Measurements from ENCODE around the gene FKBP1A. TPM values are rescaled to one million over a fixed set of nuclear protein-coding genes. Genes with fewer than 3 reads are reported as not detected.

Gene FKBP1A
- total RNA-seq, 1 experiment from 2014 or later, result 196 TPM

- Histone ChIP-seq H2BK20ac (ENCODE audit: low read depth, low read length, poor library complexity, severe bottlenecking) (no peak overlapping the region), H2AFZ (ENCODE audit: low read length) (no peak overlapping the region), H2BK15ac (ENCODE audit: low read depth, low read length) (no peak overlapping the region), H3K14ac (ENCODE audit: insufficient read depth, low read length) (no peak overlapping the region), H2BK120ac (ENCODE audit: low read depth, low read length, poor library complexity, severe bottlenecking) (no peak overlapping the region), H3K79me2 (ENCODE audit: insufficient read depth, low read length) (peaks cover 3% of the 10 kb centered on the region; the same call in 1 of the 2 replicates), H3K4me1 (ENCODE audit: insufficient read depth, low read length) (no peaks in the 10 kb centered on the region), H3K4me2 (ENCODE audit: insufficient read depth, insufficient read length, low read length) (no peak overlapping the region), H3K23me2 (ENCODE audit: insufficient read length, low read depth, low read length, poor library complexity, severe bottlenecking) (peaks cover 8% of the 10 kb centered on the region), H4K20me1 (ENCODE audit: control insufficient read depth, insufficient read depth, insufficient read length) (no peaks in the 10 kb centered on the region), H3K4ac (ENCODE audit: low read depth, low read length) (no peak overlapping the region), H4K8ac (replicated peaks; ENCODE audit: insufficient read length, low read depth, low read length) (no peak overlapping the region), H4K5ac (ENCODE audit: insufficient read length, low read depth, low read length) (no peak overlapping the region), H3K23ac (ENCODE audit: insufficient read length, low read depth, low read length) (no peak overlapping the region), H3K18ac (ENCODE audit: insufficient read length, low read depth, low read length) (peak overlapping the region; percentile 25), H3K56ac (ENCODE audit: insufficient read length, low read depth, low read length) (no peak overlapping the region), H4K91ac (ENCODE audit: insufficient read length, low read depth, low read length) (no peak overlapping the region), H2BK12ac (ENCODE audit: insufficient read length, low read depth, low read length) (no peak overlapping the region), H3K79me1 (ENCODE audit: insufficient read depth, low read depth, low read length, poor library complexity, severe bottlenecking) (no peaks in the 10 kb centered on the region), H2AK5ac (ENCODE audit: insufficient read length, low read length) (no peak overlapping the region), H3K9ac (ENCODE audit: extremely low read depth, insufficient read length, low read length) (no peak overlapping the region), H2BK5ac (ENCODE audit: insufficient read length, low read length) (no peak overlapping the region), H3K27ac (ENCODE audit: insufficient read length, low read depth, low read length) (no peak overlapping the region), H3K27me3 (ENCODE audit: insufficient read depth, low read length) (no peaks in the 10 kb centered on the region), H3T11ph (ENCODE audit: low read length) (no peak overlapping the region), H3K9me3 (ENCODE audit: control insufficient read depth, low read depth, low read length) (no peaks in the 10 kb centered on the region)
- WGBS (ENCODE audit: extremely low coverage, insufficient read length, low lambda C conversion rate), result no CpG with 5 or more reads among the region's 17 CpGs
- no peak for TF ChIP-seq CTCF (conservative IDR thresholded peaks at IDR 0.05)
- DNase-seq, result no peak
- Mint-ChIP-seq H3K27me3 (ENCODE audit: low read depth) (peaks cover 29% of the 10 kb centered on the region), H3K36me3 (ENCODE audit: insufficient read depth in 1 of 3, low read depth in 3 of 3) (no peaks in the 10 kb centered on the region), H3K4me3 (no peak overlapping the region), H3K4me1 (no peaks in the 10 kb centered on the region), H3K9me3 (no peaks in the 10 kb centered on the region), H3K27ac (no peak overlapping the region)
Measured at GRCh38 chr20:1320902-1321653, 71.8 kb downstream of the FKBP1A start.

All from H9 (cell line).